Measurements from ENCODE around the gene ANG. TPM values are rescaled to one million over a fixed set of nuclear protein-coding genes. Genes with fewer than 3 reads are reported as not detected.
"Not testable (repeated sequence)": the region's sequence is repeated elsewhere in the genome, so short reads cannot be mapped to it uniquely, and the experiment has no call there.

Gene ANG
- total RNA-seq, result 3.7 TPM
- long read RNA-seq, partial matches to known transcripts, result 0 of 1 reads
- long read RNA-seq, other reads (novel, unspliced or antisense), result 0 of 1 reads

- H3K27ac ChIP-seq (replicated peaks), result no peak within 1 kb of the TSS
- TF ChIP-seq, protein P1, sequence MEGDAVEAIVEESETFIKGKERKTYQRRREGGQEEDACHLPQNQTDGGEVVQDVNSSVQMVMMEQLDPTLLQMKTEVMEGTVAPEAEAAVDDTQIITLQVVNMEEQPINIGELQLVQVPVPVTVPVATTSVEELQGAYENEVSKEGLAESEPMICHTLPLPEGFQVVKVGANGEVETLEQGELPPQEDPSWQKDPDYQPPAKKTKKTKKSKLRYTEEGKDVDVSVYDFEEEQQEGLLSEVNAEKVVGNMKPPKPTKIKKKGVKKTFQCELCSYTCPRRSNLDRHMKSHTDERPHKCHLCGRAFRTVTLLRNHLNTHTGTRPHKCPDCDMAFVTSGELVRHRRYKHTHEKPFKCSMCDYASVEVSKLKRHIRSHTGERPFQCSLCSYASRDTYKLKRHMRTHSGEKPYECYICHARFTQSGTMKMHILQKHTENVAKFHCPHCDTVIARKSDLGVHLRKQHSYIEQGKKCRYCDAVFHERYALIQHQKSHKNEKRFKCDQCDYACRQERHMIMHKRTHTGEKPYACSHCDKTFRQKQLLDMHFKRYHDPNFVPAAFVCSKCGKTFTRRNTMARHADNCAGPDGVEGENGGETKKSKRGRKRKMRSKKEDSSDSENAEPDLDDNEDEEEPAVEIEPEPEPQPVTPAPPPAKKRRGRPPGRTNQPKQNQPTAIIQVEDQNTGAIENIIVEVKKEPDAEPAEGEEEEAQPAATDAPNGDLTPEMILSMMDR (IDR thresholded peaks at IDR 0.05; ENCODE audit: borderline replicate concordance), result no peak
- no peaks in the 10 kb centered on the region for H3K9me3 ChIP-seq (replicated peaks)
- no peaks in the 10 kb centered on the region for H3K27me3 ChIP-seq (ENCODE audit: low read depth)
- H3K36me3 ChIP-seq, result no peaks in the 10 kb centered on the region
- DNase-seq, result no peak
- H3K4me3 ChIP-seq, result no peak within 1 kb of the TSS
- peaks cover 42% of the 10 kb centered on the region for H3K4me1 ChIP-seq
- intact Hi-C loops (cut with micrococcal nuclease), result no loop called here
Observed at GRCh38 chr14:20688167-20688839, at the start of gene ANG. TSS of gene ANG (plus strand) at chr14:20688764. CDS start at chr14:20693565, 4,801 bp downstream.

- H3K4me1 ChIP-seq, result no peaks in the 10 kb centered on the region
- DNase-seq, result no peak
- H3K27me3 ChIP-seq (ENCODE audit: low read depth), result peaks cover 99% of the 10 kb centered on the region
- no peak within 1 kb of the TSS for H3K4me3 ChIP-seq
- no peaks in the 10 kb centered on the region for H3K9me3 ChIP-seq (replicated peaks)
- no peak within 1 kb of the TSS for H3K27ac ChIP-seq (replicated peaks)
- intact Hi-C loops (cut with micrococcal nuclease), result no loop called here
- H3K36me3 ChIP-seq, result no peaks in the 10 kb centered on the region
- TF ChIP-seq, protein P1 (IDR thresholded peaks at IDR 0.05; ENCODE audit: borderline replicate concordance), result no peak
Observed at GRCh38 chr14:20641591-20641990, 47.0 kb upstream of the ANG start, which contains the start of gene OR6S1. TSS of gene OR6S1 (minus strand) at chr14:20641691. CDS start at chr14:20641691, 0 bp downstream.

DNA sequence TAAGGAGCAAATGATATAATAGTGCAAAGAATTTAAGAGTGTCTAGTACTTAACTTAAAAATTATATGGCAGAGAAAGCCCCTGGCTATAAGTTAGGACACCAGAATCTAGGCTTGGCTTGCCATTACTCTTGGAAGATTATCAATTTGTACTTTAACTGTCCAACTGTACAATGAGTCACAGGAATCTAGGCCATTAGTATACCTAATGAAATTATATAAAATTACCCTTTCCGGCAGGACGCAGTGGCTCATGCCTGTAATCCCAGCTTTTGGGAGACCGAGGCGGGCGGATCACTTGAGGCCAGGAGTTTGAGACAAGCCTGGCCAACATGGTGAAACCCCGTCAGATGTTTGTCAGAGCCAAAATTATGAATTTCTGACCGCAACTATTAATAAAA is 46.4 kb upstream of the ANG start:
- no peaks in the 10 kb centered on the region for H3K36me3 ChIP-seq

GRCh38 chr14:20642755-20643154 is 45.8 kb upstream of the ANG start:
- not testable (repeated sequence) for H3K27ac ChIP-seq (replicated peaks)
- H3K27me3 ChIP-seq (ENCODE audit: low read depth), result peaks cover 97% of the 10 kb centered on the region

More for the DNA sequence above, 46.4 kb upstream of the ANG start:
- no peak overlapping the region for H3K27ac ChIP-seq (replicated peaks)
- H3K9me3 ChIP-seq (replicated peaks), result no peaks in the 10 kb centered on the region
- TF ChIP-seq, protein P1 (IDR thresholded peaks at IDR 0.05; ENCODE audit: borderline replicate concordance), result no peak
- H3K4me1 ChIP-seq, result no peaks in the 10 kb centered on the region
- intact Hi-C loops (cut with micrococcal nuclease), result no loop called here
- DNase-seq, result no peak
- no peak overlapping the region for H3K4me3 ChIP-seq
- H3K27me3 ChIP-seq (ENCODE audit: low read depth), result peaks cover 99% of the 10 kb centered on the region

DNA sequence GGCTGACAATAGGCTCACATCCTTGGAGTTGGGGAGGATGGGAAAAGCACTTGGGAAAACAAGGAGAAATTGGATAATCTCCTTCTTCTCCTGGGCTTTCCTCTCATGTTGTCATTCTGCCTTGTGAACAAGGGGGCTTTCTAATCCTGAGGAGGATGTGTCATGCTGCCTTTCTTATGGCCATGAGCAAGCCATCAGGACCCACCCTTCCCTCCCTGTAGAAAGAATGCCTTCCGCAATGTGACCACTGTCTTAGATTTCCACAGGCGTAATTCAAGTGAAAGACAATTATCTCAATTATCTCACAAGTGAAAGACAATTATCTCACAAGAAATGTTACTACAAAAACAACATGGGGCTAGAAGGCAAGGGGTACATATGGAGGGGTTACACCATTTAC is 44.0 kb upstream of the ANG start:
- TF ChIP-seq, protein P1 (IDR thresholded peaks at IDR 0.05; ENCODE audit: borderline replicate concordance), result no peak
- H3K27ac ChIP-seq (replicated peaks), result no peak overlapping the region
- no peaks in the 10 kb centered on the region for H3K9me3 ChIP-seq (replicated peaks)
- intact Hi-C loops (cut with micrococcal nuclease), result no loop called here
- H3K4me1 ChIP-seq, result no peaks in the 10 kb centered on the region
- no peak for DNase-seq
- no peaks in the 10 kb centered on the region for H3K36me3 ChIP-seq
- H3K27me3 ChIP-seq (ENCODE audit: low read depth), result peaks cover 90% of the 10 kb centered on the region
- H3K4me3 ChIP-seq, result no peak overlapping the region

More at GRCh38 chr14:20642755-20643154, 45.8 kb upstream of the ANG start:
- intact Hi-C loops (cut with micrococcal nuclease); DNase-seq; H3K4me3 ChIP-seq; H3K9me3 ChIP-seq (replicated peaks); H3K4me1 ChIP-seq; H3K36me3 ChIP-seq: not testable (repeated sequence)

DNA sequence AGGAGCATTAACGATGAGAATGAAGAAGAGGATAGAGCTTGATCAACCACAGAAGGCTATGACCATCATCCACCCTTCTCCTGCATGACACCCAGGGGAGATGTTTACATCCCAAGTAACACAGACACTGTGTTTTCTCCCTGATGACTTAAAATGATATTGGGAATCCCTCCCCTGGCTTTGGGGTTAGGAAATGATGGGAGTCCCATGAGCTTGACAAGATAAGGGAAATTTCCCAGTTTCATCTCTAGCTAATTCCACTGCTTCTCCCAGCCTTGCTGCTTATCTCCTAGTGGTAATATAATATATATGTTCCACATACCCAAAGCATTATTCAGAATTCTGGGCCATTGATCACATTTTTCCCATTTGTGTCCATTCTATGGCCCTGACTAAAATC is 43.1 kb upstream of the ANG start:
- Histone ChIP-seq H3K4me3 (no peak overlapping the region), H3K27ac (replicated peaks) (no peak overlapping the region), H3K9me3 (replicated peaks) (no peaks in the 10 kb centered on the region), H3K4me1 (no peaks in the 10 kb centered on the region), H3K36me3 (no peaks in the 10 kb centered on the region), H3K27me3 (ENCODE audit: low read depth) (peaks cover 91% of the 10 kb centered on the region)
- DNase-seq, result no peak
- TF ChIP-seq, protein P1 (IDR thresholded peaks at IDR 0.05; ENCODE audit: borderline replicate concordance), result no peak
- intact Hi-C loops (cut with micrococcal nuclease), result no loop called here
